C4-2B (cell line): ENCODE data around the gene NFIA.

Source experiments
- H3K27ac ChIP-seq: fragments of 450-650 bp; 2 replicates; pipeline ENCODE4 v1.5.1; 2017
- ZFX ChIP-seq: fragments of 450-650 bp; IDR thresholded peaks from 2 replicates; pipeline ENCODE4 v1.6.1; 2017
- TF ChIP-seq, protein P1 (sequence below): fragments of 450-650 bp; conservative IDR thresholded peaks from 2 replicates; pipeline ENCODE4 v1.5.1; 2017; ENCODE audit warnings: mild to moderate bottlenecking

NFIA gene

DNA sequence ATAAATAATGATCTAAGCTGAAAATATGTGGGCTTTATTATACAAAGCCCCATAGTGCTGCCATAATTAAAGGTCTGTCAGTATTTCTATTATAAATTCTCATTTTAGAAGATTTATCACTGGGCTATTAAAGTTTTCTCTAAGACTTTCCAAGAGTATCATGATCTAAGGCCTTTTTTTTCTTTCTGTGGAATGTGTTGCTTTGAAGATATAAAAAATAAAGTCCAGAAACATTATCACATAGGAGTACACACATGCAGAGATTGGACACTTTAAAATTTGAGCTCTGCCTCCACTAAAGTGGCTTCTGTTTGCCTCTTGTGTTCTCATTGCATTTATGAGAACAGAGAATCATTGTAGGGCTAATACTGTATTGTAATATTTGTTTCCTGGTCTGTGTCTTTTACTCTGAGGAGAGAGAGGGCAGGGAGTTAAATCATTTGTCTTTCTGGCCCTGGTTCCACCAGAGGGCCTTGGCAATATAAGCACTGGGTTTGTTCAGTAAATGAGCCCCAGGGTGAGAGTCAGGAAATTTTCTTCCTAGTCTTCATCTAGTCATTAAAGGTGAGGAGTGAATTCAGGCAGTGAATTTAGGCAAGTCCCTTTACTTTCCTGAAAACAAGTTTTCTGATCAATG, 70.2 kb downstream of the NFIA start:
- no peak overlapping the region for H3K27ac ChIP-seq
- TF ChIP-seq ZFX = no peak
- TF ChIP-seq, protein P1, sequence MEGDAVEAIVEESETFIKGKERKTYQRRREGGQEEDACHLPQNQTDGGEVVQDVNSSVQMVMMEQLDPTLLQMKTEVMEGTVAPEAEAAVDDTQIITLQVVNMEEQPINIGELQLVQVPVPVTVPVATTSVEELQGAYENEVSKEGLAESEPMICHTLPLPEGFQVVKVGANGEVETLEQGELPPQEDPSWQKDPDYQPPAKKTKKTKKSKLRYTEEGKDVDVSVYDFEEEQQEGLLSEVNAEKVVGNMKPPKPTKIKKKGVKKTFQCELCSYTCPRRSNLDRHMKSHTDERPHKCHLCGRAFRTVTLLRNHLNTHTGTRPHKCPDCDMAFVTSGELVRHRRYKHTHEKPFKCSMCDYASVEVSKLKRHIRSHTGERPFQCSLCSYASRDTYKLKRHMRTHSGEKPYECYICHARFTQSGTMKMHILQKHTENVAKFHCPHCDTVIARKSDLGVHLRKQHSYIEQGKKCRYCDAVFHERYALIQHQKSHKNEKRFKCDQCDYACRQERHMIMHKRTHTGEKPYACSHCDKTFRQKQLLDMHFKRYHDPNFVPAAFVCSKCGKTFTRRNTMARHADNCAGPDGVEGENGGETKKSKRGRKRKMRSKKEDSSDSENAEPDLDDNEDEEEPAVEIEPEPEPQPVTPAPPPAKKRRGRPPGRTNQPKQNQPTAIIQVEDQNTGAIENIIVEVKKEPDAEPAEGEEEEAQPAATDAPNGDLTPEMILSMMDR = no peak; the same call in 1 of the 2 replicates

DNA sequence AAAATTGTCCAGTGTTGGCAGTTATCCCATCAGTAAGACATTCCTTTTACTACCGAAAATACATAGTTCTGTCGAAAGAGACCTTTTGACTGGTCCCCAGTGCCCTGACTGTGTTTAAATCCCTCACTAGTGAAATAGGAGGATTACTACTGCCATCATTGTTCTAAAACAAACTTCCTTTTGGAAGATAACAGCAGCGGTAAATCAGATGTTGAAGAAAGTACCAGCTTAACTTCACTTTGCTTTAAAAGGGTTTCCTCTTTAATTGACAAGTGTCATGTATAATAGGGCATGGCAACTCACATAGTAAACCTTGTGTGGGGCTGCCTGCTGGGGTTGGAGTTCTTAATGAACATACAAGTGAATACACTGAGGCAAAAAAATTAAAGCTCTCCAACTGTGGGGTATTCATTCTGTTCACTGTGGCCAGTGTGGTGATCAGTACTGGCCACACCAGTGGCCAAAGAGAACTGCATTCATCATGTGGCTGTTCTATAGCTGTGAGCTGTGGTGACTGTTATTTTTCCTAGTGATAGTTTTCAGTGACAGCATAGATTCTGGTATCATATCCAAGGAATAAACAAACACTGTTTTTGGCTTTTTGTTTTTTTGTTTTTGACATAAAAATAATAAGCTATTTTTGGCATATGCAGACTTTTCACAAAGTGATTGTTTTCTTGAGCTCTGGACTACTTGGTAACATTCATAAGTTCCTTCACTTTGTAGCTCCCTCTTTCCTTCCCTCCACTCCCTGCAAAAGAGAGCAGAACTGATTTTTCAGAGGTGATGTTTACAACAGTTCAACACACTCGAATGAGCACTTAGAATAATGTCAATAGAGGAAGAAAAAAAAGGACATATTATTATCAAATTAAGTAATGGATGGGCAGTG, 74.5 kb downstream of the NFIA start:
- TF ChIP-seq ZFX = no peak
- TF ChIP-seq, protein P1 = no peak
- H3K27ac ChIP-seq = no peak overlapping the region

DNA sequence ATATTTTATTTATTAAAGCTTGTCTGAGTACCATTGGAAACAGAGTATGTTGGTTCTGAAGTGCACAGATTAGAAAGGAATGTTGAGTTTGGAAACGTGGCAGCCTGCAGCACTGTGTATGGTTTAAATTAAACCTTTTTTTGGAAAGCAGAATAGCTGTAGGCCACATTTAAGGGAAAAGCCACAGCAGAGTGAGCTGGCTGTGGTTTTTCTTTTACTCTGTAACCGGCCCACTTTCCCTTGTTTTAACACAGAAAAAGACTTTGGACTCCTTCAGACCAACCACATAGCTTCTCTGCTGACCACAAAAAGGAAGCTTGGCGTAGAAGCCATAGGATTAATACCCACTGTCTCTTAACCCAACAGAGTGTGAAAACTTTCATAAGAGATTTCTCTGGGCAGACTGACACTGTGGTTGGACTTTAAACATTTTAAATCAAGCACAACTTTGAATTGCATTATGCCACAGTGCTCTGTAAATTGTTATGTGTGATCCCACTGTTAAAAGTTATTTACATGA, 75.2 kb downstream of the NFIA start:
- TF ChIP-seq, protein P1 = no peak
- no peak for TF ChIP-seq ZFX
- H3K27ac ChIP-seq = no peak overlapping the region

DNA sequence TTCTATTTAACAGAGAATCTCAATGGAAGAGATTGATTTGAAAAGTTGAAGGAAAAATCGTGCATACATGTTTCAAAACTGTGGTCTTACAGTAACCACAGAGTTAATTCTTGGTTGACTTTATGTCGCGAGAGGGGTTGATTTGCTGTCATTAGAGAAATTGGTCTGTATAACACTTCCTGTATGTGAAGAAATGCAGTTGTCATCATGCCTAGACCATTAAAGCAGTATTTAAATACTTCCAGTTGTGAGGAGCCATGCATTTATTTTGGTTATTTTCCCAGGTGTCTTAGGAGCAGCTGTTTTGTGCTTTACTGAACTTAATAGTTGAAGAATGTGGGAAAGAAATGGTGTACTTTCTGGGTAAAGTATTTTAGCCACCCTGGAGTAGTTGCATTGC, 76.2 kb downstream of the NFIA start:
- no peak overlapping the region for H3K27ac ChIP-seq
- TF ChIP-seq ZFX = no peak
- TF ChIP-seq, protein P1 = no peak

DNA sequence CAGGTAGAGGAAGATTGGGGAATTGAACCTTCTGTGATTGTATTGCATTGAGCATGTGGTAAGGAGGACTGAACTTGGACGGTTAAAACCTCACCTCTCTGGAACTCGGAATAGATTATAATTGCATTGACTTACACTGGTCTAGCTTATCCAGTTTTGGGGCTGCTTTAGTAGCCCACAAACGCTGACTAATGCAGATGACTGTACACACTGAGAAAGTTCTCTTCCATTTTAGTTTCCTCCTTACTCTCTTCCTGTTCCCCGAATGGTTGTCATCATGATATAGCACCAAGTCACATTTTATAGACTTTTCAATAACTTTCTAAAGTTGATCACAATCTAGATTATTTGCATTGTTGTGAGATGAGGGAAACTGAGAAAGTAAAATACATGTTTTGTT, 78.2 kb downstream of the NFIA start:
- no peak for TF ChIP-seq ZFX
- TF ChIP-seq, protein P1 = no peak
- H3K27ac ChIP-seq = no peak overlapping the region

DNA sequence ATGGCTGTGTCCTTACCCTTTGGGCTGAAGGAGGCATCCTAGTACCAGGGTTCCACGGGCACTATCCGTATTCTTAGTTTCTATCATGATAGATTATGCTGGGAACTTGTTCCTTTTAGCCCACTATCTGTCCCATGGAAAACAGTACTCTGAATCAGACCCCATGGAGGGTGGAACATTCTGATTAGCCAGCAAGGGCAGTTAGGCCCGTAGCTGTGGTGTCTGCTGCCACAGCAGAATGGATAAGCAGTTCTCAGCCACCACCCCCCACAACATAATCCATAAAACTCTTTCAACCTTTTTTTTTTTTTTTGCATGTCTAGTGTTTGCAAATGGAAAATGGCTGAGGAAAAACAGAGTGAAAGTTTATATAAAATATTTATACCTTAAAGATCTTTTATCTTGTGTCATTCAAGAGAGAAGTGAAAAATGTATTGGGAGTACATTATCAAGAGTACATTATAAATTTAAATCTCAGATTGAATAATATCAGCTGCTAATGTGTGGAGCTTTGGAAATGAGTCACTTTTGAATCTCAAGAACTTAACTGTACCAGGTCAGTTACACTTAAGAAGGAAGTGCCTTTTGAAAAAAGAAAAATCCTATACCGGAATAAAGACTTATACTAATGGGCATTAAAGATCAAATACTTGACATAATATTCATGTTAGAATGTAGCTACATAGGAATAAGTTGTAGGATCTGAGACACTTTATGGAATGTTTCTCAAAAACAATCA, 80.3 kb downstream of the NFIA start:
- TF ChIP-seq, protein P1 = no peak
- TF ChIP-seq ZFX = no peak
- no peak overlapping the region for H3K27ac ChIP-seq
